Measurements from ENCODE around the gene NXPE1.

GRCh38 chr11:114596175-114596919 lies 36.7 kb upstream of the NXPE1 start:
- TF ChIP-seq ZNF274 (IDR thresholded peaks at IDR 0.05; ENCODE audit: low read depth, low read length): no peak
- TF ChIP-seq YY1 (IDR thresholded peaks at IDR 0.05; ENCODE audit: insufficient read depth, insufficient read length): no peak
- no peak for TF ChIP-seq SUZ12 (IDR thresholded peaks at IDR 0.05; ENCODE audit: extremely low read depth, insufficient read depth, insufficient read length)
